HG03103 (cell line): ENCODE data around the gene OR5K2.

Source experiments
- ATAC-seq: cut with Tn5 transposase; IDR thresholded peaks from one replicate; pipeline ENCODE4 v1.9.1; 2021; ENCODE audit warnings: low read depth; ENCODE audit not compliant: unreplicated experiment

OR5K2 gene

GRCh38 chr3:98497381-98497780 lies at the start of gene OR5K2:
TSS of gene OR5K2 (plus strand) at chr3:98497681. CDS start at chr3:98497681, 0 bp downstream.
- no peak for ATAC-seq

- no peak for ATAC-seq
Observed at GRCh38 chr3:98449606-98450193, 47.8 kb upstream of the OR5K2 start.

- ATAC-seq, result no peak
Observed at GRCh38 chr3:98450372-98450771, 47.1 kb upstream of the OR5K2 start.

GRCh38 chr3:98453827-98454226 lies 43.7 kb upstream of the OR5K2 start:
- ATAC-seq, result no peak

- no peak for ATAC-seq
Observed at GRCh38 chr3:98454929-98455328, 42.6 kb upstream of the OR5K2 start.

GRCh38 chr3:98457543-98457942 lies 39.9 kb upstream of the OR5K2 start:
- ATAC-seq, result no peak

GRCh38 chr3:98460220-98460619 lies 37.3 kb upstream of the OR5K2 start:
- no peak for ATAC-seq

- no peak for ATAC-seq
Observed at GRCh38 chr3:98462901-98463300, 34.6 kb upstream of the OR5K2 start, which contains the start of gene OR5K1. TSS of gene OR5K1 (plus strand) at chr3:98463201. CDS start at chr3:98469577, 6,376 bp downstream.

GRCh38 chr3:98482717-98483482 lies 14.6 kb upstream of the OR5K2 start:
- no peak for ATAC-seq

GRCh38 chr3:98483626-98484025 lies 13.9 kb upstream of the OR5K2 start:
- no peak for ATAC-seq

- no peak for ATAC-seq
Observed at GRCh38 chr3:98500019-98500418, 2.5 kb downstream of the OR5K2 start.

GRCh38 chr3:98501270-98501669 lies 3.8 kb downstream of the OR5K2 start:
- no peak for ATAC-seq

- no peak for ATAC-seq
Observed at GRCh38 chr3:98501863-98502576, 4.5 kb downstream of the OR5K2 start.

GRCh38 chr3:98504539-98504938 lies 7.1 kb downstream of the OR5K2 start:
- no peak for ATAC-seq

GRCh38 chr3:98508582-98508981 lies 11.1 kb downstream of the OR5K2 start:
- no peak for ATAC-seq

GRCh38 chr3:98512576-98512975 lies 15.1 kb downstream of the OR5K2 start:
- ATAC-seq, result no peak

- ATAC-seq, result no peak
Observed at GRCh38 chr3:98513091-98513511, 15.6 kb downstream of the OR5K2 start.

- ATAC-seq, result no peak
Observed at GRCh38 chr3:98513736-98514135, 16.3 kb downstream of the OR5K2 start.

- no peak for ATAC-seq
Observed at GRCh38 chr3:98514948-98515347, 17.5 kb downstream of the OR5K2 start.

- ATAC-seq, result no peak
Observed at GRCh38 chr3:98518816-98519215, 21.3 kb downstream of the OR5K2 start.

- ATAC-seq, result no peak
Observed at GRCh38 chr3:98519351-98519750, 21.9 kb downstream of the OR5K2 start.
